ENCODE measurements around the gene ALOX5AP.

DNA sequence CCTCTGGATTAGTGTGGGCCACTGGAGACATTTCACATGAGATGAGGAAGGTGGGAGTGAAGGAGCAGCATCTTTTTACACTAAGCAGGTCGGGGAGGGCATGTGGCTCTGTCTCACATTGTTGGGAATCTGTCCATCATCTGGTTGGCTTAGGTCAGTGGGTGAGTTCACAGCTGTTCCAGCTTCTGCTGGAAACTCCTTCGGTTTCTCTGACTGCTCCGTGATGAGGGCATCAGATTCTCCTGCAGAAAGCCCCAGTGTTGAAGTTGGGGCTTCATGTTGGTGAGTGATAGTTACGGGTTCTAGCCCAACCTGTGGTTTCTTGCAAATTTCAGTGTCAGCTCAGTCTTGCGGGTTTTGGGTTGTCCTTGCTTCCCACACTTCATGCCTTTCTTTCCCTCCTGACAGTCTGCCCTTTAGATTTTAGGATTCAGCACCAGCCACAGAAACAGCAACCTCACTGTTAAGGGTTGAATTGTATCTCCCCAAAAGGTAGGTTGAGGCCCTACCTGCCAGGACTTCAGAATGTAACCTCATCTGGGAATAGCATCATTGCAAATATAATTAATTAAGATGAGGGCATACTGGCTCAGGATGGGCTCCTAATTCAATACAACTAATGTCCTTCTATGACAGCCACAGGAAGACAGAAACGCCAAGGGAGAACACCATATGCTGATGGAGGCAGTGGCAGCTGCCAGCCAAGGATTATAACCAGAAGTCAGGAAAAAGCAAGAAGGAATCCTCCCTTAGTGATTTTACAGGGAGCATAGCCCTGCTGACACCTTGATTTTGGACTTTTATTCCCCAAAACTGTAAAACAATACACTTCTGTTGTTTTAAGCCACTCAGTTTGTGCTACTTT is 7.6 kb upstream of the ALOX5AP start:
- TF ChIP-seq, protein P1, sequence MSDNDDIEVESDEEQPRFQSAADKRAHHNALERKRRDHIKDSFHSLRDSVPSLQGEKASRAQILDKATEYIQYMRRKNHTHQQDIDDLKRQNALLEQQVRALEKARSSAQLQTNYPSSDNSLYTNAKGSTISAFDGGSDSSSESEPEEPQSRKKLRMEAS (CRISPR knock-in tag; IDR thresholded peaks at IDR 0.05), result no peak
- TF ChIP-seq CREB1 (CRISPR knock-in tag; IDR thresholded peaks at IDR 0.05) (no peak), MXD4 (CRISPR knock-in tag; IDR thresholded peaks at IDR 0.05; ENCODE audit: borderline replicate concordance) (no peak)
- TF ChIP-seq, protein P2, sequence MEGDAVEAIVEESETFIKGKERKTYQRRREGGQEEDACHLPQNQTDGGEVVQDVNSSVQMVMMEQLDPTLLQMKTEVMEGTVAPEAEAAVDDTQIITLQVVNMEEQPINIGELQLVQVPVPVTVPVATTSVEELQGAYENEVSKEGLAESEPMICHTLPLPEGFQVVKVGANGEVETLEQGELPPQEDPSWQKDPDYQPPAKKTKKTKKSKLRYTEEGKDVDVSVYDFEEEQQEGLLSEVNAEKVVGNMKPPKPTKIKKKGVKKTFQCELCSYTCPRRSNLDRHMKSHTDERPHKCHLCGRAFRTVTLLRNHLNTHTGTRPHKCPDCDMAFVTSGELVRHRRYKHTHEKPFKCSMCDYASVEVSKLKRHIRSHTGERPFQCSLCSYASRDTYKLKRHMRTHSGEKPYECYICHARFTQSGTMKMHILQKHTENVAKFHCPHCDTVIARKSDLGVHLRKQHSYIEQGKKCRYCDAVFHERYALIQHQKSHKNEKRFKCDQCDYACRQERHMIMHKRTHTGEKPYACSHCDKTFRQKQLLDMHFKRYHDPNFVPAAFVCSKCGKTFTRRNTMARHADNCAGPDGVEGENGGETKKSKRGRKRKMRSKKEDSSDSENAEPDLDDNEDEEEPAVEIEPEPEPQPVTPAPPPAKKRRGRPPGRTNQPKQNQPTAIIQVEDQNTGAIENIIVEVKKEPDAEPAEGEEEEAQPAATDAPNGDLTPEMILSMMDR (IDR thresholded peaks at IDR 0.05), result no peak
